Chondrocyte (in vitro differentiated cells): ENCODE measurements around the gene KCTD1. TPM values are rescaled to one million over a fixed set of nuclear protein-coding genes. Genes with fewer than 3 reads are reported as not detected.
A peak's percentile ranks its signal among the peaks of the same experiment; 100 is the strongest.

Experiments
- DNase-seq: peaks from one replicate; pipeline ENCODE4 v3.0.0; 2021; ENCODE audit warnings: mixed read lengths, low spot score
- H3K27ac Mint-ChIP-seq: one replicate; pipeline ENCODE4 v1.8.0; 2021; ENCODE audit warnings: mild to moderate bottlenecking, moderate library complexity, mixed read lengths; ENCODE audit not compliant: unreplicated experiment
- H3K27me3 Mint-ChIP-seq: 2 replicates; pipeline ENCODE4 v1.8.0; 2021; ENCODE audit warnings: low read depth, mixed read lengths
- H3K36me3 Mint-ChIP-seq: 2 replicates; pipeline ENCODE4 v1.8.0; 2021; ENCODE audit warnings: low read depth, mixed read lengths
- H3K4me1 Mint-ChIP-seq: 2 replicates; pipeline ENCODE4 v1.8.0; 2021; ENCODE audit warnings: low read depth, mild to moderate bottlenecking, mixed read lengths
- H3K4me3 Mint-ChIP-seq: one replicate; pipeline ENCODE4 v1.8.0; 2021; ENCODE audit warnings: mild to moderate bottlenecking, moderate library complexity, mixed read lengths; ENCODE audit not compliant: unreplicated experiment
- H3K9me3 Mint-ChIP-seq: 2 replicates; pipeline ENCODE4 v1.8.0; 2021; ENCODE audit warnings: low read depth, mixed read lengths
- total RNA-seq: library from RNA; stranded (reverse); gene quantifications from 3 replicates; pipeline ENCODE4 v1.2.1, GENCODE V29; 2021
- TF ChIP-seq, protein P1 (sequence below): fragments of 200-600 bp; sonication (generic); IDR thresholded peaks from 2 replicates; pipeline ENCODE4 v1.5.0; 2021; ENCODE audit warnings: antibody characterized with exemption, mild to moderate bottlenecking, moderate library complexity

Gene KCTD1
- total RNA-seq, 1 donor from 2014 or later = 18.1 TPM

DNA sequence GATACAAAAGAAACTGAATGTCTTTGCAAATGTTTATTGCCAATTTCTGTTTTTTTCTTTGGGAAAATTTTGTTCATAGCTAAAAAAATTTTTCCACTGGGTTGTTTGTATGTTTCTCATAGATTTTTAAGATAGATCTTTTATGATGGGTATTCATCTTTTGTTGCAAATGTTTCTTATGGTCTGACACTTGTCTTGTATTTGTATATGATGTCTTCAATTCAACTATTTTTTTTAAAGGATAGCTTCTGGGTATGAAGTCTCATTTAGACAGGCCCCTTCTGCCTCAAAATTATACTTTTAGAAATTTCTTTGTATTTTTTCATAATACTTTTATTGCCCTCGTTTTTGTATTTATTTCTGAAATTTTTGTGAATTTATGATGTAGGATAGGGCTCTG lies 73.8 kb downstream of the KCTD1 start:
- Mint-ChIP-seq H3K4me1 (peaks cover 17% of the 10 kb centered on the region), H3K36me3 (peaks cover 18% of the 10 kb centered on the region), H3K9me3 (no peaks in the 10 kb centered on the region), H3K4me3 (no peak overlapping the region), H3K27ac (no peak overlapping the region), H3K27me3 (no peaks in the 10 kb centered on the region)
- DNase-seq = no peak
- TF ChIP-seq, protein P1, sequence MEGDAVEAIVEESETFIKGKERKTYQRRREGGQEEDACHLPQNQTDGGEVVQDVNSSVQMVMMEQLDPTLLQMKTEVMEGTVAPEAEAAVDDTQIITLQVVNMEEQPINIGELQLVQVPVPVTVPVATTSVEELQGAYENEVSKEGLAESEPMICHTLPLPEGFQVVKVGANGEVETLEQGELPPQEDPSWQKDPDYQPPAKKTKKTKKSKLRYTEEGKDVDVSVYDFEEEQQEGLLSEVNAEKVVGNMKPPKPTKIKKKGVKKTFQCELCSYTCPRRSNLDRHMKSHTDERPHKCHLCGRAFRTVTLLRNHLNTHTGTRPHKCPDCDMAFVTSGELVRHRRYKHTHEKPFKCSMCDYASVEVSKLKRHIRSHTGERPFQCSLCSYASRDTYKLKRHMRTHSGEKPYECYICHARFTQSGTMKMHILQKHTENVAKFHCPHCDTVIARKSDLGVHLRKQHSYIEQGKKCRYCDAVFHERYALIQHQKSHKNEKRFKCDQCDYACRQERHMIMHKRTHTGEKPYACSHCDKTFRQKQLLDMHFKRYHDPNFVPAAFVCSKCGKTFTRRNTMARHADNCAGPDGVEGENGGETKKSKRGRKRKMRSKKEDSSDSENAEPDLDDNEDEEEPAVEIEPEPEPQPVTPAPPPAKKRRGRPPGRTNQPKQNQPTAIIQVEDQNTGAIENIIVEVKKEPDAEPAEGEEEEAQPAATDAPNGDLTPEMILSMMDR = no peak

DNA sequence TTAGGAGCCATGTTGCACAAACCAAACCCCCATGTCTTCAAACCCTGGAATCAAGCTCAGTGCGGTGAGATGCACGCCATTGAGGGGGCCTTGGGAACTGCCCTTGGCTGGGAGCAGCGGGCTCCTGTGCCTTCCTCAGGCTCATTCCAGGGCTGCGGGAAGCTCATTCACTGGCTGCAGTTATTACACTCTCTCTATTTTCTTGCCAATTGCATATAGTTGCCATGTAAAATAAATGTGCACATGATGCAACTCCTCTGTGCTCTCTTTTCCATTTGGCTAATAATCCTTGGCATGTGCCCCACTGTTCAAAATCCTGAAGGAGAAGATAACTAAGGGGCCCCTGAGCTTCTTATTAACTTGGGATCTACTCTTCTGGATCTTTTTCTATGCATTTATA lies 74.7 kb downstream of the KCTD1 start:
- Mint-ChIP-seq H3K9me3 (no peaks in the 10 kb centered on the region), H3K27ac (no peak overlapping the region), H3K4me3 (no peak overlapping the region), H3K4me1 (peaks cover 13% of the 10 kb centered on the region), H3K36me3 (peaks cover 18% of the 10 kb centered on the region), H3K27me3 (no peaks in the 10 kb centered on the region)
- TF ChIP-seq, protein P1 = no peak
- DNase-seq = no peak

DNA sequence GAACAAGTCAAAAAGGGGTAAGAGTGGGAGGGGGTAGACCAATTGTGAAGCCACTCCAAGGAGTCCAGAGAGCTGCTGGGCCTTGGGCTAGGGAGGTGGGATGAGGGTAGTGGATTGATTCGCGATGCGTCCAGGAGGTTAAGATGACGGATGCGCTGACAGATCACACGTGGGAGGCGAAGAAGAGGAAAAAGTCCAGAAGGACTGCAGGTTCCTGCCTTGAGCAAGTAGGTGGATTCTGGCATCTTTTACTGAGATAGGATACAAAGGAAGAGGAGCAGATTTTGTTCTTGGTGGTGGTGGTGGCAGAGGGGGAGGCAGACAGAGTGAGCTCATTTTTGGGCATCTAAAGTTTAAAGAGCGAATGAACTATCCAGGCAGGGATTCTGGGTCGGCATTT lies 76.5 kb downstream of the KCTD1 start:
- no peak overlapping the region for H3K27ac Mint-ChIP-seq
- no peaks in the 10 kb centered on the region for H3K4me1 Mint-ChIP-seq
- no peak overlapping the region for H3K4me3 Mint-ChIP-seq
- H3K36me3 Mint-ChIP-seq = peaks cover 22% of the 10 kb centered on the region
- no peak for DNase-seq
- no peaks in the 10 kb centered on the region for H3K27me3 Mint-ChIP-seq
- TF ChIP-seq, protein P1 = no peak
- no peaks in the 10 kb centered on the region for H3K9me3 Mint-ChIP-seq

DNA sequence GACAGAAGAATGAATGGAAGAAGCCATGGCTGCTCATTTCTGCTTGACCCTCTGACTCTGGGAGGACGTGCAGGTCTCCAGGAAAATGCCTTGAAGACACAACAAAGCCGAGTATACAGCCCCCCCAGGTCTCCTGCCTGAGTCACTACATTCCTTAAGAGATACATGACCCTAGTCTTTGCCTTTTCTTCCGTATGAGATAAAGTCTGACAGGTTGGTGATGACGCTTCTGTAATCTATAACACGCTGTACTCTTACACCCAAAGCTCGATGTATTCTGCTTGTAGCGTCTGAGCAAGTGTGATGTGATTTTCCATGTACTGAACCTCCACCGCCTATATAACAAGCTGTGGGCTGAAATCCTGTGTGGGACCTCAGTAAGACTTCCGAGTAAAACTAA lies 77.3 kb downstream of the KCTD1 start:
- no peaks in the 10 kb centered on the region for H3K4me1 Mint-ChIP-seq
- TF ChIP-seq, protein P1 = no peak
- no peak overlapping the region for H3K4me3 Mint-ChIP-seq
- DNase-seq = no peak
- H3K9me3 Mint-ChIP-seq = no peaks in the 10 kb centered on the region
- no peaks in the 10 kb centered on the region for H3K27me3 Mint-ChIP-seq
- peaks cover 22% of the 10 kb centered on the region for H3K36me3 Mint-ChIP-seq
- H3K27ac Mint-ChIP-seq = peak overlapping the region; percentile 10

DNA sequence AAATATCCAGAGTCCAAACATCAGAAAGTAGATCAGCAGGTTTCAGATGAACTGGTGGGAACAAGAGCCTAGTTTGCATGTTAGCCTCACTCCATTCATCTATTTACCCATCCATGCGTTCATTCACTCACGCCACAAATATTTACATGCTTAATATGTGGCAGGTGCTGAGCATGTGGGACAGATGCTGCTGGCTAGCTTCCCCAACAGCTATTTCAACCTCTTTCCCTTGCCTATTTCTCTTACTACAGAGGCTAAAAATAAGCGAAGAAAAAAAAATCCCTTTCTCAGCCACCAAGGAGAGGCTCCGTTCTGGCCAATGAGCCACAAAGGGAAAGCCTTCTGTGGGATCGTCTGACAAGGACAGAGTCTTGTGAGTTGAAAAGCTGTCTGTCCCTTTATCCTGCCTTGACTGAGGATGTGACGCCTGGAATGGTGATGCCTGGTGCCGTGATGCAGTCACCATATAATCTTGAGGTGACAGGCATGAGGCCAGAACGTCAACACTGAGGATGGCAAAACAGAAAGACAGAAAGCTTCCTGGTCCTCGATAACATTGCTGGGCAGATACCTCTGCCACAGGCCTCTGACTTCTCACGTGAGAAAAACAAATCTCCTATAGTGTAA lies 78.2 kb downstream of the KCTD1 start:
- Mint-ChIP-seq H3K27me3 (no peaks in the 10 kb centered on the region), H3K9me3 (no peaks in the 10 kb centered on the region)
- no peak for DNase-seq

More for the DNA sequence above, 78.2 kb downstream of the KCTD1 start:
- Mint-ChIP-seq H3K4me1 (no peaks in the 10 kb centered on the region), H3K27ac (no peak overlapping the region), H3K36me3 (peaks cover 20% of the 10 kb centered on the region), H3K4me3 (no peak overlapping the region)
- TF ChIP-seq, protein P1 = no peak
